Measurements from ENCODE around the gene PAM.

PAM gene

DNA sequence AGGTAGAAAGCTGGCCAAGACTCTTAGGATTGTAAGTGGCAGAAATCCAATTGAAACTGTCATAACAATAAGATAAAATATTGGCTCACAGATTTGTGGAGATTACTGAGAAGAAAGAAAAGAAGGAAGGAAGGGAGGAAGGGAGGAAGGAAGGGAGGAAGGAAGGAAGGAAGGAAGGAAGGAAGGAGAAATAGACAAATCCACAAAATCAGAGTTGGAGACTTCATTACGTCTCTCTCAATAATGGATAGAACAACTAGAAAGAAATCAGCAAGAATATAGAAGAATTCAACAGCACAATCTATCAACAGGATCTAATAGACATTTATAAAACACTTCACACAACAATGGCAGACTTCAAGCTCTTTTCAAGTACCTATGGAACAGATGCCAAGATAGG, 17.9 kb upstream of the PAM start:
- Histone ChIP-seq H3K27ac (ENCODE audit: low read length, poor library complexity, severe bottlenecking) (no peak overlapping the region), H3K4me1 (ENCODE audit: control insufficient read depth, insufficient read depth, low read depth, low read length) (peaks cover 2% of the 10 kb centered on the region), H3K4ac (ENCODE audit: low read depth in 1 of 2, low read length in 2 of 2) (no peak overlapping the region), H2AFZ (ENCODE audit: low read depth, low read length) (no peak overlapping the region), H3K4me2 (ENCODE audit: low read length, poor library complexity, severe bottlenecking) (no peak overlapping the region), H4K8ac (ENCODE audit: low read length) (no peak overlapping the region), H2BK12ac (ENCODE audit: low read length in 2 of 2) (no peak overlapping the region), H3K18ac (ENCODE audit: low read depth in 1 of 2, low read length in 2 of 2) (no peak overlapping the region), H4K91ac (ENCODE audit: low read length) (no peak overlapping the region), H3K9me3 (ENCODE audit: control insufficient read depth, low read length) (no peaks in the 10 kb centered on the region), H3K4me3 (ENCODE audit: insufficient read depth in 1 of 2, low read depth in 1 of 2, low read length in 2 of 2) (no peak overlapping the region), H2AK5ac (ENCODE audit: low read length, severe bottlenecking) (no peak overlapping the region), H3K36me3 (ENCODE audit: control insufficient read depth in 1 of 2, insufficient read depth in 2 of 2, low read depth in 1 of 2, low read length in 2 of 2) (no peaks in the 10 kb centered on the region), H3K27me3 (ENCODE audit: control insufficient read depth in 1 of 2, insufficient read depth in 1 of 2, low read length in 2 of 2) (no peaks in the 10 kb centered on the region), H2BK5ac (ENCODE audit: low read depth, low read length, poor library complexity, severe bottlenecking) (no peak overlapping the region), H2BK120ac (ENCODE audit: low read depth, low read length) (no peak overlapping the region), H3K9ac (ENCODE audit: low read length) (no peak overlapping the region), H3K23ac (ENCODE audit: low read length in 2 of 2) (no peak overlapping the region), H3K79me1 (replicated peaks; ENCODE audit: low read length, poor library complexity, severe bottlenecking) (no peaks in the 10 kb centered on the region), H3K14ac (ENCODE audit: low read length in 2 of 2) (no peak overlapping the region), H2BK15ac (ENCODE audit: low read depth, poor library complexity, severe bottlenecking) (no peak overlapping the region)
- WGBS: 100% methylated on average over 1 of the region's 1 CpG
- DNase-seq: no peak

DNA sequence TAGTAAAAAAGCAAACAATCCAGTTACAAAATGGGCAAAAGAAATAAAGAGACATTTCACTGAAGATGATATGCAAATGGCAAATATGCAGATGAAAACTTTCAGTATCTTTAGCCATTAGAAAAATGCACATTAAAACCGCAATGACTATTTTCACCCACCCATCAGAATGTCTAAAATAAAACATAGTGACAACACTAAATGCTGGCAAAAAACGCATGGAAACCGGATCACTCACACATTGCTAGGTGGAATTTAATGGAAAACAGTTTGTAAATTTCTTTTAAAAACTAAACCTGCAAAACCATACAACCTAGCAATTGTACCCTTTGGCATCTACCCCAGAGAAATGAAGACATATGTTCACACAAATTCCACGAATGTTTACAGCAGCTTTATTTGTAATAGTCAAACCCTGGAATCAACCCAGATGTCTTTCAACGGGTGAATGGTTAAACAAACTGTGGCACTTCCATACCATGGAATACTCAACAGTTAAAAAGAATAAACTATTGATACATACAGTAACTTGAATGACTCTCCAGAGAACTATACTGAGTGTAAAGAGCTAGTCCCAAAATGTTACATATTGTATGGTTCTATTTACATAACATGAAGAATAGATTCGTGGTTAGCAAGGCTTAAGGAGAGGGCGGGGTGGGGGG, 17.2 kb upstream of the PAM start:
- Histone ChIP-seq H4K8ac (ENCODE audit: low read length) (no peak overlapping the region), H3K27ac (ENCODE audit: low read length, poor library complexity, severe bottlenecking) (no peak overlapping the region), H3K9me3 (ENCODE audit: control insufficient read depth, low read length) (no peaks in the 10 kb centered on the region), H3K4me2 (ENCODE audit: low read length, poor library complexity, severe bottlenecking) (no peak overlapping the region), H3K23ac (ENCODE audit: low read length in 2 of 2) (no peak overlapping the region), H2AFZ (ENCODE audit: low read depth, low read length) (no peak overlapping the region), H3K4ac (ENCODE audit: low read depth in 1 of 2, low read length in 2 of 2) (no peak overlapping the region), H2BK12ac (ENCODE audit: low read length in 2 of 2) (no peak overlapping the region), H3K27me3 (ENCODE audit: control insufficient read depth in 1 of 2, insufficient read depth in 1 of 2, low read length in 2 of 2) (no peaks in the 10 kb centered on the region), H4K91ac (ENCODE audit: low read length) (no peak overlapping the region), H2AK5ac (ENCODE audit: low read length, severe bottlenecking) (no peak overlapping the region), H2BK5ac (ENCODE audit: low read depth, low read length, poor library complexity, severe bottlenecking) (no peak overlapping the region), H3K36me3 (ENCODE audit: control insufficient read depth in 1 of 2, insufficient read depth in 2 of 2, low read depth in 1 of 2, low read length in 2 of 2) (no peaks in the 10 kb centered on the region), H3K4me1 (ENCODE audit: control insufficient read depth, insufficient read depth, low read depth, low read length) (peaks cover 2% of the 10 kb centered on the region), H3K14ac (ENCODE audit: low read length in 2 of 2) (no peak overlapping the region), H3K4me3 (ENCODE audit: insufficient read depth in 1 of 2, low read depth in 1 of 2, low read length in 2 of 2) (no peak overlapping the region), H3K9ac (ENCODE audit: low read length) (no peak overlapping the region), H3K18ac (ENCODE audit: low read depth in 1 of 2, low read length in 2 of 2) (no peak overlapping the region), H3K79me1 (replicated peaks; ENCODE audit: low read length, poor library complexity, severe bottlenecking) (no peaks in the 10 kb centered on the region), H2BK120ac (ENCODE audit: low read depth, low read length) (no peak overlapping the region), H2BK15ac (ENCODE audit: low read depth, poor library complexity, severe bottlenecking) (no peak overlapping the region)
- WGBS: 70% methylated on average over 2 of the region's 7 CpGs
- no peak for DNase-seq

DNA sequence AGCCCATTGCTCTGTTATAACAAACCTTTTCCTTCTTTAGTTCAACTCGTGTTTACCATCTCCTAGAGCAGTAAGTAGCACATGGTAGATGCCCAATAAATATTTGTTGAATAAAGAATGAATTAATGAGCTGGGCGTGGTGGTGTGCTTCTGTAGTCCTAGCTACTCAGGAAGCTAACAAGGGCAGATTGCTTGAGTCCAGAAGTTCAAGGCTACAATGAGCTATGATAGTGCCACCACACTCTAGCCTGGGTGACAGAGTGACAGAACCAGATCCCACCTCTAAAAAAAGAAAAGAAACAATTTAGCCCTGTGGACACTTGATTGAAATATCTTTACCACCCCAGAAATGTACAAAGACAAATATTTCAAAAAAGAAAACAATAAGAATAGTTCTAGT, 14.6 kb upstream of the PAM start:
- H3K27ac ChIP-seq (ENCODE audit: low read length, poor library complexity, severe bottlenecking): no peak overlapping the region
- H3K79me1 ChIP-seq (replicated peaks; ENCODE audit: low read length, poor library complexity, severe bottlenecking): no peaks in the 10 kb centered on the region
- H3K9ac ChIP-seq (ENCODE audit: low read length): no peak overlapping the region
- no peak overlapping the region for H2BK120ac ChIP-seq (ENCODE audit: low read depth, low read length)
- H3K18ac ChIP-seq (ENCODE audit: low read depth in 1 of 2, low read length in 2 of 2): no peak overlapping the region
- no peak overlapping the region for H3K4ac ChIP-seq (ENCODE audit: low read depth in 1 of 2, low read length in 2 of 2)
- DNase-seq: no peak
- no peak overlapping the region for H3K14ac ChIP-seq (ENCODE audit: low read length in 2 of 2)
- no peak overlapping the region for H3K4me2 ChIP-seq (ENCODE audit: low read length, poor library complexity, severe bottlenecking)
- no peaks in the 10 kb centered on the region for H3K4me1 ChIP-seq (ENCODE audit: control insufficient read depth, insufficient read depth, low read depth, low read length)
- H3K23ac ChIP-seq (ENCODE audit: low read length in 2 of 2): no peak overlapping the region
- H2BK15ac ChIP-seq (ENCODE audit: low read depth, poor library complexity, severe bottlenecking): no peak overlapping the region
- no peak overlapping the region for H4K8ac ChIP-seq (ENCODE audit: low read length)
- no peak overlapping the region for H2AFZ ChIP-seq (ENCODE audit: low read depth, low read length)
- H2BK12ac ChIP-seq (ENCODE audit: low read length in 2 of 2): no peak overlapping the region
- no peaks in the 10 kb centered on the region for H3K9me3 ChIP-seq (ENCODE audit: control insufficient read depth, low read length)
- no peak overlapping the region for H4K91ac ChIP-seq (ENCODE audit: low read length)
- WGBS: 95% methylated on average over 1 of the region's 2 CpGs
- H2BK5ac ChIP-seq (ENCODE audit: low read depth, low read length, poor library complexity, severe bottlenecking): no peak overlapping the region
- H3K27me3 ChIP-seq (ENCODE audit: control insufficient read depth in 1 of 2, insufficient read depth in 1 of 2, low read length in 2 of 2): no peaks in the 10 kb centered on the region
- H2AK5ac ChIP-seq (ENCODE audit: low read length, severe bottlenecking): no peak overlapping the region
- H3K4me3 ChIP-seq (ENCODE audit: insufficient read depth in 1 of 2, low read depth in 1 of 2, low read length in 2 of 2): no peak overlapping the region
- no peaks in the 10 kb centered on the region for H3K36me3 ChIP-seq (ENCODE audit: control insufficient read depth in 1 of 2, insufficient read depth in 2 of 2, low read depth in 1 of 2, low read length in 2 of 2)

DNA sequence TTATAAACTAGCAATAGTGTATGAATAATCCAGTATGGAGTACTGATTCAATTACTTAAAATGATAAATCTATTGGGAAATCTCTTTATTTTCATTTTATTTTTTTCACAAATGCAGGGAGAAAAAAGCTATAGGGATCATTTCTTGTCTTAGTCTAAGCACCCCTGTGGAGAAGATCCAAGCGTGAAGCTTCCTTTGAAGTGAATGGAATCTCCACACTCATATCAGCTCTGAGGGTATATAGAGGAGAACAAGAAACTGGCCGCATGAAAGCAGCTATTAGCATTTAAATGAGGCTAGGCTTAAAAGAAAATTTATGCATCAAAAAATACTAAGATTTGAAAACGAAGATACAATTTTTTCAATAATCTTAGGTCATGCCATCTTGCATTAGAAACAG, 12.9 kb upstream of the PAM start:
- H3K27ac ChIP-seq (ENCODE audit: low read length, poor library complexity, severe bottlenecking): no peak overlapping the region
- no peaks in the 10 kb centered on the region for H3K9me3 ChIP-seq (ENCODE audit: control insufficient read depth, low read length)
- no peak overlapping the region for H3K18ac ChIP-seq (ENCODE audit: low read depth in 1 of 2, low read length in 2 of 2)
- no peak overlapping the region for H3K4me2 ChIP-seq (ENCODE audit: low read length, poor library complexity, severe bottlenecking)
- no peak overlapping the region for H3K23ac ChIP-seq (ENCODE audit: low read length in 2 of 2)
- no peak overlapping the region for H2BK12ac ChIP-seq (ENCODE audit: low read length in 2 of 2)
- H3K9ac ChIP-seq (ENCODE audit: low read length): no peak overlapping the region
- H3K4me1 ChIP-seq (ENCODE audit: control insufficient read depth, insufficient read depth, low read depth, low read length): no peaks in the 10 kb centered on the region
- H3K14ac ChIP-seq (ENCODE audit: low read length in 2 of 2): no peak overlapping the region
- no peak overlapping the region for H2BK120ac ChIP-seq (ENCODE audit: low read depth, low read length)
- no peak overlapping the region for H4K91ac ChIP-seq (ENCODE audit: low read length)
- no peak overlapping the region for H2BK5ac ChIP-seq (ENCODE audit: low read depth, low read length, poor library complexity, severe bottlenecking)
- no peak overlapping the region for H4K8ac ChIP-seq (ENCODE audit: low read length)
- no peaks in the 10 kb centered on the region for H3K27me3 ChIP-seq (ENCODE audit: control insufficient read depth in 1 of 2, insufficient read depth in 1 of 2, low read length in 2 of 2)
- H3K4ac ChIP-seq (ENCODE audit: low read depth in 1 of 2, low read length in 2 of 2): no peak overlapping the region
- no peak for DNase-seq
- H2AFZ ChIP-seq (ENCODE audit: low read depth, low read length): no peak overlapping the region
- H2BK15ac ChIP-seq (ENCODE audit: low read depth, poor library complexity, severe bottlenecking): no peak overlapping the region
- no peak overlapping the region for H3K4me3 ChIP-seq (ENCODE audit: insufficient read depth in 1 of 2, low read depth in 1 of 2, low read length in 2 of 2)
- 58% methylated on average over 1 of the region's 3 CpGs for WGBS
- no peaks in the 10 kb centered on the region for H3K36me3 ChIP-seq (ENCODE audit: control insufficient read depth in 1 of 2, insufficient read depth in 2 of 2, low read depth in 1 of 2, low read length in 2 of 2)
- H2AK5ac ChIP-seq (ENCODE audit: low read length, severe bottlenecking): no peak overlapping the region
- no peaks in the 10 kb centered on the region for H3K79me1 ChIP-seq (replicated peaks; ENCODE audit: low read length, poor library complexity, severe bottlenecking)
